GM23338 (cell line): Measurements from ENCODE around the gene HSD11B1L.

Experiments used
- CREB1 ChIP-seq: fragments of 250-450 bp; sonication (Bioruptor Pico); IDR thresholded peaks from 2 replicates; pipeline ENCODE4 v1.5.0; 2020; ENCODE audit warnings: low read depth, mild to moderate bottlenecking, moderate library complexity
- CTCF ChIP-seq, 2 experiments: fragments of 200-600 bp in 1 of 2; sonication (generic) in 1 of 2; conservative IDR thresholded peaks; 2 replicates each; pipeline versions ENCODE4 v1.5.1 to v1.6.1; 2016 to 2017; ENCODE audit warnings: antibody characterized with exemption in 2 of 2, low read depth in 2 of 2, mild to moderate bottlenecking in 2 of 2, moderate library complexity in 1 of 2
- ETS1 ChIP-seq: IDR thresholded peaks from 2 replicates; pipeline ENCODE4 v1.6.1; 2016; ENCODE audit warnings: antibody characterized with exemption
- EZH2 ChIP-seq: fragments of 200-600 bp; sonication (generic); IDR thresholded peaks from one replicate; pipeline ENCODE4 v1.8.0; 2017; ENCODE audit warnings: antibody characterized with exemption, mild to moderate bottlenecking, low read depth; ENCODE audit not compliant: unreplicated experiment
- EZH2phosphoT487 ChIP-seq: fragments of 200-600 bp; sonication (generic); IDR thresholded peaks from one replicate; pipeline ENCODE4 v1.8.1; 2018; ENCODE audit warnings: antibody characterized with exemption; ENCODE audit not compliant: unreplicated experiment
- JUNB ChIP-seq: IDR thresholded peaks from one replicate; pipeline ENCODE4 v1.6.1; 2016; ENCODE audit warnings: antibody characterized with exemption; ENCODE audit not compliant: unreplicated experiment
- POLR2AphosphoS5 ChIP-seq: IDR thresholded peaks from 2 replicates; pipeline ENCODE4 v1.6.1; 2016; ENCODE audit warnings: antibody characterized with exemption, low read depth
- REST ChIP-seq: IDR thresholded peaks from one replicate; pipeline ENCODE4 v1.6.1; 2018; ENCODE audit warnings: antibody characterized with exemption; ENCODE audit not compliant: unreplicated experiment
- ZNF114 ChIP-seq: fragments of 250-450 bp; sonication (Bioruptor Pico); IDR thresholded peaks from 2 replicates; pipeline ENCODE4 v1.5.0; 2020; ENCODE audit warnings: mild to moderate bottlenecking, moderate library complexity
- ZNF331 ChIP-seq: fragments of 250-450 bp; sonication (Bioruptor Pico); IDR thresholded peaks from 2 replicates; pipeline ENCODE4 v1.5.0; 2020; ENCODE audit warnings: low read depth, mild to moderate bottlenecking, moderate library complexity
- ZNF462 ChIP-seq: fragments of 250-450 bp; sonication (Bioruptor Pico); IDR thresholded peaks from 2 replicates; pipeline ENCODE4 v1.5.0; 2020; ENCODE audit warnings: mild to moderate bottlenecking, moderate library complexity

GRCh38 chr19:5637971-5638370 is 42.9 kb upstream of the HSD11B1L start:
- TF ChIP-seq CTCF (conservative IDR thresholded peaks at IDR 0.05; ENCODE audit: low read depth in 2 of 2) (no peak), EZH2phosphoT487 (no peak), JUNB (no peak), EZH2 (no peak), REST (no peak), POLR2AphosphoS5 (no peak), ETS1 (no peak), ZNF462 (no peak), CREB1 (CRISPR knock-in tag) (no peak), ZNF114 (CRISPR knock-in tag) (no peak), ZNF331 (CRISPR knock-in tag) (no peak)
